Measurements from ENCODE around the gene MOCS2.
A peak's percentile ranks its signal among the peaks of the same experiment; 100 is the strongest.

The MOCS2 gene

DNA sequence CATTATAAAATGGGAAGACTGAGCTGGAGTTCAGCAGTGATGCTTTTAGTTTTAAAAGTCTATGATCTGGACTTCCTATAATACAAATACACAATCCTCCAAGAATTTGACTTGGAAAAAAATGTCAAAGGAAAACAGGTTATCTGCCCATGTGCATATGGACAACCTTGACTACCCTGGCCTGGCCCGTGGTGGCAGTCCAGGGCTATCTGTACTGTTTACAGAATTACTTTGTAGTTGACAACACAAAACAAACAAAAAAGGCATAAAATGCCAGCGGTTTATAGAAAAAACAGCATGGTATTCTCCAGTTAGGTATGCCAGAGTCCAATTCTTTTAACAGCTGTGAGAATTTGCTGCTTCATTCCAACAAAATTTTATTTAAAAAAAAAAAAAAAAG, 17.3 kb downstream of the MOCS2 start:
- DNase-seq (ENCODE audit: low read depth in 2 of 2), result no peak

- DNase-seq (ENCODE audit: low read depth in 2 of 2), result no peak
Observed at GRCh38 chr5:53091289-53091688, 18.3 kb downstream of the MOCS2 start.

DNA sequence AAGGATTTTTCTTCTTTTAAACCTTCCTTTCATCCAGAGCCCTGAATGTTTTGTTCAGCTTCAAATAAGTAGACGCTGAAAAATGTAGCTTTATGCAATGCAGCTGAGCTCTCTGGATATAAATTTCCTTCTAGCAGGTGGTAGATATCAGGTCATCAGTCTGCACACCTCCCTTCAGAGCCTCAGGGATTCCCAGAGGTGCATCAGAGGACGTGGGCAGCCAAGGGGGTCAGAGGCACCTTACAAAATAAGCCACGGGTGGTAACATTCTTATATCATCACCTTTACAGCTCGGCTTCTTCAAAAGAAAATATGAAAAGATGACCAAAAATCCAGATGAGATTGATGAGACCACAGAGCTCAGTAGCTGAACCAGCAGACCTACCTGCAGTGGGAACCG, 19.3 kb downstream of the MOCS2 start:
- no peak for DNase-seq (ENCODE audit: low read depth in 2 of 2)

GRCh38 chr5:53089481-53089991, 20.0 kb downstream of the MOCS2 start:
- no peak for DNase-seq (ENCODE audit: low read depth in 2 of 2)

DNA sequence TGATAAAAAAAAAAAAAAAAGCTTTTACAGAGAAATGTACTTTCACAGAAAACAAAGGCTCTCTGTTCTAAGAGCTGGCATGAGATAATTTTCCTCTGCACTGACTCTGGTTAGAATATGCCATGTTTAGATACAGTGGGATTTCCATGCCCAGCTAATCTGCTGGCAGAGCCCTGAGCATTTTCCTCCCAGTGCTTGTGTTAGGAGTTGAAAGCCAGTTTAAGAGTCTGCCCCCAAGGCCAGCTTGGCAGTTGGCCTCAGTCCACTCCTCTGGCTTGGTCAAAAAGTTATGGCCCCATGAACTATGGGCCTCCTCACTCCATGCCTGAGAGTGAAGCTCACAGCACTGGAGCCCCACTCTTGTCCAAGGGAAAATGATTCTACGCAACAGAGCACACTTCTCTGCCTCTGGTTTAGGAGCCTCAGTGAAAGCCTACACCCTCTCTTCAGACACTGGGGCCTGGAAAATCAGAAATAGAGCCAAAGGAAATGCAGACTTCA, 21.9 kb downstream of the MOCS2 start:
- no peak for DNase-seq (ENCODE audit: low read depth in 2 of 2)

DNA sequence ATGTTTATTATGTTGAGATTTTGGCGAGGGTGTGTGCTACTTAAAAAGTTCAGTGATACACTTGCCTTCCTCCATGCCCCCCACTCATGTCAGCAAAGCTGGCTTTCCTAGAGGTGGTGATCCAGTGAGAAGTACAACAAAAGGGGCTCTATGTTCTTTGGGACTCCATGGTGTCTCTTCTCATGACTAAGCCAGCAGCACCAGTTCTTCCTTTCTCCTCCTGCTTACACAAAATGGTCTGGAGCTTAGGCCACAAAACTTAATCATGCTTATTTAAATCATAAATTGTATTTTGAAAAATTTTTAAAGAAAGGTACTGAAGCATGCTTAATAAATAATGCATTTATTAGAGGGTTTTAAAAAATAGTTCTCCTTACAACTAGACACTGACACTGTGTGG, 22.4 kb downstream of the MOCS2 start:
- no peak for DNase-seq (ENCODE audit: low read depth in 2 of 2)

- no peak for DNase-seq (ENCODE audit: low read depth in 2 of 2)
Observed at GRCh38 chr5:53084546-53085255, 24.9 kb downstream of the MOCS2 start.

DNA sequence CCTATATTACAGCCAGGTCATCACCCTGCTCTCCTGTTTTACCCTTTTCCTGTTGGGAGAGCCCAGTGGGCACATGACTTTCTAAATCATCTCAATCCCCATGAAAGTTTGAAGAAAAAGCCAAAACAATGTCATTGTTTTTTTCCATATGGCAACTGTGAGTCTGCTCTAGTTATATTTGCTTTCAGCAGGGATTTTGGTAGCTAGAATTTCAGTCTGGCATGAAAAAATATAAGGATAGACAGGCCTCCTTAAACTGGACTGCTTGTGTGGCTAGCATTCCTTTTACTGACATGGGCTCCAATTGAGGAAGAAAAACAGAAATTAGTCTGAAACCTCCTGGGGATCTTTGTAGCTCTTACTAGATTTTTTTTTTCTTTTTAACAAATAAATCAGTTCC, 25.6 kb downstream of the MOCS2 start:
- no peak for DNase-seq (ENCODE audit: low read depth in 2 of 2)

- DNase-seq (ENCODE audit: low read depth in 2 of 2), result no peak
Observed at GRCh38 chr5:53080271-53080670, 29.3 kb downstream of the MOCS2 start.

GRCh38 chr5:53076014-53076583, 33.5 kb downstream of the MOCS2 start:
- no peak for DNase-seq (ENCODE audit: low read depth in 2 of 2)

DNA sequence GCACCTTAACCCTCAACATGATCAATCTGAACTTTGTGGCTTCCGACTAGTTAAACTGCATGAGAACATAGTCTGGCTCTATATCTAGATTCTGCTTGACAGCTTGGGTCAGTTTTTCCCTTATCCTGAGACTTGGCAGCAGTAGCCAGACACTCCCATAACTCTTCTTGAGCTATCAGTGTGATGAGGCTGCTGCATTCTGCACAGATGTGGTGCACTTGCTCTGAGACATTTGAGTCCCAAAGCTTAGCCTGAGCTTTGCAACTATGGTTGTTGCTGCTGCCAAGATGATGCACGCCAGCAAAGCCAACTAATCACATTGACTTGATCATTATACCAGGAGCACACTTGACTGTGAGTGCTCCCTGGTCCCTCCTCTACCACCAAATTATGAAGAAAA, 36.2 kb downstream of the MOCS2 start:
- no peak for DNase-seq (ENCODE audit: low read depth in 2 of 2)

DNA sequence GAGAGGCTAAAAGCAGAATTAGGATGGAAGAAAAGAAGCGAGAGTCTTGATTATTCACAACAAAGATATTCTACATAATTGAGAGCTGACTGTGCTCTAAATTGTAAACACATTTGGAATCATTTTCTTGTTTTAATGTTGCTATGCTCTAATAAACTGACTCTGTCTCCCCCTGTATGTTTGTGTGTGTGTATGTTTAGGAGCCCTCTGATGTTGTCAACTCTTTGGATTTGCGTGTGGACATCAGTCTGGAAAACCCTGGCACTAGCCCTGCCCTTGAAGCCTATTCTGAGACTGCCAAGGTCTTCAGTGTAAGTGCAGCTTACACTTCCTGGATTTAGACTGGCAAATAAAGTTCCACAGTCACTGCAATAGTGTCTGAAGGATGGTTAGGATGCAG, 37.8 kb downstream of the MOCS2 start:
- no peak for DNase-seq (ENCODE audit: low read depth in 2 of 2)

- no peak for DNase-seq (ENCODE audit: low read depth in 2 of 2)
Observed at GRCh38 chr5:53071298-53071697, 38.3 kb downstream of the MOCS2 start.

- peak in 1 of 2 donors; percentile 16 for DNase-seq (ENCODE audit: low read depth in 2 of 2)
Observed at GRCh38 chr5:53069626-53070025, 39.9 kb downstream of the MOCS2 start.

DNA sequence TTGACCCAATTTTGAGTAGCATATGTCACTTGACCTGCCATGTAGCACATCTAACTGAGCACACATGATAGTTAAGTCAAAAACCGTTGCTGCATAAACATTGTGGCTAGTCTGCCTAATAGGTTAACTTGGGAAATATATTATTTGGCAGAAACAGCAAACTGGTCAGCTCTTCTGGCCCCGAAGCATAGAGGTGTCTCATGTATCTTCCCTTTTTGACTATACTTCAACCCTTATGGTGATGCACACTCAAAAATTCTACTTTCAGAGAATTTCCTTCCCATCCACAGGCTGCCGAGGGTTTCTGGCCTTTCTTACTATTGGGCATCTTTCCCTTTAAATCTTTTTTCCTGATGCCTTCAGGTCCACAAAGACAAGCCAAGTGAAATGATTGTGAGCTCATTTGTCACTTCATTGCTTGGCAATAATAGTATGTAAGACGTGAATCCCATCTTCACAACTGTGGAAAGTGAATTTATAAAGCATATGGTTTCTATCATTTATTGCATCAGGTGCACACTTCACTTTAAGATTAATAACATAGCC, 41.2 kb downstream of the MOCS2 start:
- no peak for DNase-seq (ENCODE audit: low read depth in 2 of 2)

- DNase-seq (ENCODE audit: low read depth in 2 of 2), result no peak
Observed at GRCh38 chr5:53067641-53068040, 41.9 kb downstream of the MOCS2 start.

- no peak for DNase-seq (ENCODE audit: low read depth in 2 of 2)
Observed at GRCh38 chr5:53066088-53066487, 43.5 kb downstream of the MOCS2 start.

GRCh38 chr5:53063791-53064190, 45.8 kb downstream of the MOCS2 start:
- no peak for DNase-seq (ENCODE audit: low read depth in 2 of 2)

DNA sequence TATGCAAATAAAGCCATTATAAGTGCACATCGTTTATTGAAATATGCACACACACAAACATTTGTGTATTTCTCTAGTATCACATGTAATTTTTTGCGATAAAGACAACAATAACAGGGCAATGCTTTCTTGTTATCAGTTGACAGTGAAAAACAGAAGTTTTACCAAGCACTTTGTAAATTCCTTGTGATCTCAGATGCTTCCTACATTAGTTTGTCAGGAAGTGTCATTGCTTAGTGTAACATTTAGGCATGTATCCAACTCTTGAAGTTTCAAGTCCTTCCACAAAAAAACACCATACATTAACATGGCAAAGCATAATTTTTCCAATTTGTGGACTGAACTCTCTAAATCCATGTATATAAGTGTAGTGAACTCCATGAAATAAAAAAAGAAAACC, 46.4 kb downstream of the MOCS2 start:
- no peak for DNase-seq (ENCODE audit: low read depth in 2 of 2)

- DNase-seq (ENCODE audit: low read depth in 2 of 2), result no peak
Observed at GRCh38 chr5:53059281-53059680, 50.3 kb downstream of the MOCS2 start.

- DNase-seq (ENCODE audit: low read depth in 2 of 2), result no peak
Observed at GRCh38 chr5:53055365-53055764, 54.2 kb downstream of the MOCS2 start.

GRCh38 chr5:53053364-53053763, 56.2 kb downstream of the MOCS2 start:
- DNase-seq (ENCODE audit: low read depth in 2 of 2), result no peak

GRCh38 chr5:53052499-53052898, 57.1 kb downstream of the MOCS2 start:
- no peak for DNase-seq (ENCODE audit: low read depth in 2 of 2)

All from activated CD8-positive, alpha-beta memory T cell treated with anti-CD3 and anti-CD28 coated beads for 4 hours (primary cell).